Measurements from ENCODE around the gene CPZ. TPM values are rescaled to one million over a fixed set of nuclear protein-coding genes. Genes with fewer than 3 reads are reported as not detected.

The CPZ gene
- total and polyA plus RNA-seq, 2 of the 4 experiments (the other 2 are of a cell fraction): 0.90 to 10.3 TPM

DNA sequence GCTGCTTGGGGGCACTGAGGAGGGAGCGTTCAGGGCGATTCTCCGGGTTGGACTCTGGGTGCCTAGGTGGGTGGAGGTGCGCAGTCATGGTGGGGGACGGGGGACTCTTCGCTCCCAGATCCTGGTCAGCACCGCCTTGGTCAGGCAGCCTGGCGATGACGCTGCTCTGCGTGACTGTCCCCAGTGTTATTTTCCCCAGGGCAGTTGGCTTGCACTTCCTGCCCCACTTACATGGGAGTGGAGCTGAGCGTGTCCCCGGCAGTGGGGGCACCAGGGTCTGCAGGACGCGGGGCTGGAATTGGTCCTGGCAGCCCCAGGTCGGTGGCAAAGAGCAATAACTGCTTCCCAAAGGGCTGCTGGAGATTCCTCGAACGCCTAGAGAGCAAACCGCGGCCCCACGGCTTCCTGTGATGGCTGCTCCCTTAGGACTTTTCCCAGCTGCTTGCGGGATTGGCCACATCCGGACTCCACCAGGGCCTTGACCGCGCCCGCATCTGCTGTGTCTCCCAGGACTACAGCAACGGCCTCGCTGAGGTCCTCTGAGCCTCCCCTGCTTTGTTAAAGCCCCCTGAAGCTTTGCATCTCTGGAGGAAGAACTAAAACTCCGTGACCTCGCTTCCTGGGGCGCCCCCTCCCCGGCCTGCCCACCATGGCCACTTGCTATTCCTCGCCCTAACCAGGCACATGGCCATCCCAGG, 47.7 kb upstream of the CPZ start:
- Histone ChIP-seq H3K9me3 (ENCODE audit: control insufficient read depth, insufficient read depth, low read length) (no peaks in the 10 kb centered on the region), H3K9ac (ENCODE audit: low read depth, low read length) (no peak overlapping the region), H3K18ac (ENCODE audit: low read depth, low read length) (no peak overlapping the region), H2BK15ac (ENCODE audit: low read depth, low read length) (no peak overlapping the region), H4K91ac (ENCODE audit: insufficient read depth, low read depth, low read length) (no peak overlapping the region), H2AK5ac (ENCODE audit: low read depth, low read length) (no peak overlapping the region), H3K36me3 (ENCODE audit: control insufficient read depth, insufficient read depth, low read length) (no peaks in the 10 kb centered on the region), H2BK20ac (ENCODE audit: low read depth, low read length) (no peak overlapping the region), H3K14ac (replicated peaks; ENCODE audit: low read depth, low read length) (no peak overlapping the region), H3K23ac (ENCODE audit: low read depth, low read length) (no peak overlapping the region), H3K79me1 (ENCODE audit: low read depth in 1 of 2, low read length in 2 of 2) (no peaks in the 10 kb centered on the region), H3K4me3 (ENCODE audit: insufficient read depth, low read depth, low read length) (no peak overlapping the region), H3K27ac (ENCODE audit: insufficient read depth, low read length) (no peak overlapping the region), H3K4ac (ENCODE audit: low read depth, low read length) (no peak overlapping the region), H4K5ac (ENCODE audit: low read depth, low read length) (no peak overlapping the region), H2BK5ac (ENCODE audit: low read depth, low read length, poor library complexity, severe bottlenecking) (no peak overlapping the region), H4K8ac (ENCODE audit: low read depth in 2 of 2, low read length in 2 of 2) (no peak overlapping the region), H3K56ac (ENCODE audit: extremely low read depth, insufficient read depth, low read length) (no peak overlapping the region), H2AFZ (replicated peaks; ENCODE audit: low read length, poor library complexity) (no peak overlapping the region), H4K20me1 (ENCODE audit: insufficient read depth, low read length) (no peaks in the 10 kb centered on the region), H3K4me1 (ENCODE audit: control insufficient read depth, insufficient read depth, low read length) (peaks cover 2% of the 10 kb centered on the region; the same call in 1 of the 2 replicates), H3K4me2 (ENCODE audit: low read depth, low read length) (no peak overlapping the region), H2BK120ac (ENCODE audit: low read depth, low read length) (no peak overlapping the region), H3K9me1 (ENCODE audit: insufficient read depth, low read length) (no peaks in the 10 kb centered on the region), H2AK9ac (replicated peaks; ENCODE audit: low read depth, low read length, poor library complexity) (no peak overlapping the region), H3K27me3 (ENCODE audit: control insufficient read depth, insufficient read depth, low read length) (peaks cover 14% of the 10 kb centered on the region; the same call in 1 of the 2 replicates)
- DNase-seq (no peak), ATAC-seq (ENCODE audit: low read depth) (no peak)
- BruUV-seq (replicated peaks): no TSS peak
- in situ Hi-C loops (cut with MboI; ENCODE audit: low sequenced_read_pairs): no loop called here
- ChIA-PET POLR2A (ENCODE audit: unreplicated experiment) (no interaction called here), CTCF (no interaction called here)
- WGBS, 2 experiments (ENCODE audit: extremely low coverage in 2 of 2, insufficient read length in 1 of 2): 80% methylated on average over 31 of the region's 32 CpGs; no CpG with 5 or more reads in 1 of the 2 experiments
- dilution Hi-C loops (cut with HindIII; ENCODE audit: low sequenced_read_pairs, unreplicated experiment): no loop called here
- TF ChIP-seq POLR2A (IDR thresholded peaks at IDR 0.05; ENCODE audit: low read depth, low read length) (no peak), RCOR1 (IDR thresholded peaks at IDR 0.05; ENCODE audit: insufficient replicate concordance, low read length) (no peak), MAZ (IDR thresholded peaks at IDR 0.05; ENCODE audit: borderline replicate concordance, low read depth, low read length) (no peak), CHD1 (IDR thresholded peaks at IDR 0.05; ENCODE audit: low read depth, low read length) (no peak), RAD21 (IDR thresholded peaks at IDR 0.05; ENCODE audit: low read length) (no peak), SMC3 (IDR thresholded peaks at IDR 0.05; ENCODE audit: low read depth, low read length) (no peak), NFE2L2 (IDR thresholded peaks at IDR 0.05; ENCODE audit: low read depth, low read length) (no peak), RFX5 (IDR thresholded peaks at IDR 0.05; ENCODE audit: low read depth, low read length) (no peak), MXI1 (IDR thresholded peaks at IDR 0.05; ENCODE audit: borderline replicate concordance, low read depth, low read length) (no peak), USF2 (IDR thresholded peaks at IDR 0.05; ENCODE audit: low read depth, low read length) (no peak), CEBPB (IDR thresholded peaks at IDR 0.05; ENCODE audit: low read depth, low read length) (no peak), MAFK (IDR thresholded peaks at IDR 0.05; ENCODE audit: low read depth, low read length) (no peak)
- TF ChIP-seq, protein P1, sequence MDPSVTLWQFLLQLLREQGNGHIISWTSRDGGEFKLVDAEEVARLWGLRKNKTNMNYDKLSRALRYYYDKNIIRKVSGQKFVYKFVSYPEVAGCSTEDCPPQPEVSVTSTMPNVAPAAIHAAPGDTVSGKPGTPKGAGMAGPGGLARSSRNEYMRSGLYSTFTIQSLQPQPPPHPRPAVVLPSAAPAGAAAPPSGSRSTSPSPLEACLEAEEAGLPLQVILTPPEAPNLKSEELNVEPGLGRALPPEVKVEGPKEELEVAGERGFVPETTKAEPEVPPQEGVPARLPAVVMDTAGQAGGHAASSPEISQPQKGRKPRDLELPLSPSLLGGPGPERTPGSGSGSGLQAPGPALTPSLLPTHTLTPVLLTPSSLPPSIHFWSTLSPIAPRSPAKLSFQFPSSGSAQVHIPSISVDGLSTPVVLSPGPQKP (IDR thresholded peaks at IDR 0.05; ENCODE audit: borderline replicate concordance, low read depth, low read length): no peak
- intact Hi-C loops (cut with micrococcal nuclease): no loop called here
